ENCODE results near the gene ACTR5. TPM values are rescaled to one million over a fixed set of nuclear protein-coding genes. Genes with fewer than 3 reads are reported as not detected.

The ACTR5 gene
- 13.0 TPM for polyA plus RNA-seq (2013, experiment 1 of 4)
- 12.5 TPM for polyA plus RNA-seq (2013, experiment 2 of 4)
- 10.1 TPM for polyA plus RNA-seq (2013, experiment 3 of 4)
- 11.8 TPM for polyA plus RNA-seq (2013, experiment 4 of 4)

DNA sequence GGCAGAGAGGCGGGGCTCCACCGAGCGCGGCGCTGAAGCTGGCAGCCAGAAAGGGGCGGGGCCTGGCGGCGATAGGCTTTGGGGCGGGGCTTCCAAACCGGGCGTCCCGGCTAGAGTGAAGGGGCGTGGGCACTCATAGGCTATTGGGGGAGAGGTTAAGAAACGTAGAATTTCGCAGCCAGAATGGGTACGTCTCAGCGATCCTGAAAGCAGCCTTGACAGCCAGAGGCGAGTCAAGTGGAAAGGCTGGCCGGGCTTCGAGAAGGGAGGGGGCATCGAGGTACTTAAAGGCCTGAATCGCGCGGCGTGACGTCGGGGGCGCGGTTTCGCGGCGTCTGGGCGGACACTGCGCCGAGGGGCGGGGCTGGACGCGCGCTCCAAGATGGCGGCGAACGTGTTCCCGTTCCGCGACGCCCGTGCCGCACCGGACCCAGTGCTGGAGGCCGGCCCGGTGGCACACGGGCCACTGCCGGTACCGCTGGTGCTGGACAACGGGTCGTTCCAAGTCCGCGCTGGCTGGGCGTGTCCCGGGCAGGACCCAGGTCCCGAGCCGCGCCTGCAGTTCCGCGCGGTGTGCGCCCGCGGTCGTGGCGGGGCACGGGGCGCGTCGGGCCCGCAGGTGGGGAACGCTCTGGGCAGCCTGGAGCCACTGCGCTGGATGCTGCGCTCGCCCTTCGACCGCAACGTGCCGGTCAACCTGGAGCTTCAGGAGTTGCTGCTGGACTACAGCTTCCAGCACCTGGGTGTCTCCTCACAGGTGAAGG is at the start of gene ACTR5:
Gene ACTR5, plus strand, starts transcription at position 364 of the 764 bp plus-strand sequence. Its CDS starts 19 bp downstream, at position 383.
- Histone ChIP-seq H3K27ac (ENCODE audit: insufficient read depth, low read depth, low read length, poor library complexity, severe bottlenecking) (no peak within 1 kb of the TSS), H3K4me3 (ENCODE audit: insufficient read depth, low read depth, low read length) (peak within 1 kb of the TSS; percentile 92), H3K4me1 (ENCODE audit: control insufficient read depth, insufficient read depth, low read length) (peaks cover 5% of the 10 kb centered on the region), H3K27me3 (ENCODE audit: control insufficient read depth, insufficient read depth, low read length, poor library complexity, severe bottlenecking) (peaks cover 13% of the 10 kb centered on the region), H3K9me3 (ENCODE audit: control insufficient read depth, low read length) (no peaks in the 10 kb centered on the region), H3K36me3 (ENCODE audit: control insufficient read depth, insufficient read depth, low read length) (peaks cover 5% of the 10 kb centered on the region)
- WGBS, 2 experiments: 0% methylated on average over 84 of the region's 84 CpGs

DNA sequence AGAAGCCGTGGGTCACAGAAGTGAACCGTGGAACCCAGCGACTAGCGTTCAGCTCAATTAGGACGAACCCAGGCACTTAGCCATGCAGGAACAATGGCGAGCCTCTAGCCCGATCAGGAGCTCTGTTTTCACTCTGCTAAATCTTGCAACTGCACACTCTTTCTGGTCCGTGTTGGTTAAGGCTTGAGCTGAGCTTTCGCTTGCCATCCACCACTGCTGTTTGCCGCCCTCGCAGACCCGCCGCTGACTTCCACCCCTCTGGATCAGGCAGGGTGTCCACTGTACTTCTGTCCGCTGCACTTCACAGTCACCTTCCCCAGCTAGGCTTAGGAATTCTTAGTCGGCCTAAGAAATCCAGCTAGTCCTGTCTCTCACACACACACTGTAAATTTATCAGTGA is 49.7 kb upstream of the ACTR5 start:
- H3K27me3 ChIP-seq (ENCODE audit: control insufficient read depth, insufficient read depth, low read length, poor library complexity, severe bottlenecking): peaks cover 7% of the 10 kb centered on the region
- no peak overlapping the region for H3K4me3 ChIP-seq (ENCODE audit: insufficient read depth, low read depth, low read length)
- H3K4me1 ChIP-seq (ENCODE audit: control insufficient read depth, insufficient read depth, low read length): peaks cover 17% of the 10 kb centered on the region
- 88 to 92% methylated on average over 15 of the region's 15 CpGs for WGBS, 2 experiments
- H3K27ac ChIP-seq (ENCODE audit: insufficient read depth, low read depth, low read length, poor library complexity, severe bottlenecking): no peak overlapping the region
- no peaks in the 10 kb centered on the region for H3K36me3 ChIP-seq (ENCODE audit: control insufficient read depth, insufficient read depth, low read length)
- no peaks in the 10 kb centered on the region for H3K9me3 ChIP-seq (ENCODE audit: control insufficient read depth, low read length)

DNA sequence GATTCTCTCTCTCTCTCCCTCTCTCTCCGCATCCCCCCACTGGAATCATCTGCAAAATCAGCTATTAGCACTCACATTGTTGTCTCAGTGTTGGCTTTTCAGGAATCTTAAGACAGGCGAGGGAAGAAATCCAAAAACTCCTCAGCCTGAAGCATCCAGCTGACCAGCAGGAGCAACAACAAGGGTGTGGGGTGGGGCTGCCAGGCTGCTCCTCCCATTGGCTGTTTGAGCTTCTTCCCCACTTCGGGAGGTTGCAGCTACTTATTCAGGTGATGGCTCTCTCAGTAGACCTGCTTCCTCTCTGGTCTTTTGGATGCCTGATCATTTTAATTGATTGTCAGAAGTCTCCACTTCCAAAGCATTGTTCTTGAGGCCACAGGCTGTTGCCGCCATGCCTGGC is 48.1 kb upstream of the ACTR5 start:
- Histone ChIP-seq H3K9me3 (ENCODE audit: control insufficient read depth, low read length) (no peaks in the 10 kb centered on the region), H3K4me3 (ENCODE audit: insufficient read depth, low read depth, low read length) (no peak overlapping the region), H3K27ac (ENCODE audit: insufficient read depth, low read depth, low read length, poor library complexity, severe bottlenecking) (peak overlapping the region; percentile 73), H3K27me3 (ENCODE audit: control insufficient read depth, insufficient read depth, low read length, poor library complexity, severe bottlenecking) (peaks cover 4% of the 10 kb centered on the region), H3K36me3 (ENCODE audit: control insufficient read depth, insufficient read depth, low read length) (no peaks in the 10 kb centered on the region), H3K4me1 (ENCODE audit: control insufficient read depth, insufficient read depth, low read length) (peaks cover 17% of the 10 kb centered on the region)
- WGBS, 2 experiments: 57 to 65% methylated on average over 4 of the region's 4 CpGs

DNA sequence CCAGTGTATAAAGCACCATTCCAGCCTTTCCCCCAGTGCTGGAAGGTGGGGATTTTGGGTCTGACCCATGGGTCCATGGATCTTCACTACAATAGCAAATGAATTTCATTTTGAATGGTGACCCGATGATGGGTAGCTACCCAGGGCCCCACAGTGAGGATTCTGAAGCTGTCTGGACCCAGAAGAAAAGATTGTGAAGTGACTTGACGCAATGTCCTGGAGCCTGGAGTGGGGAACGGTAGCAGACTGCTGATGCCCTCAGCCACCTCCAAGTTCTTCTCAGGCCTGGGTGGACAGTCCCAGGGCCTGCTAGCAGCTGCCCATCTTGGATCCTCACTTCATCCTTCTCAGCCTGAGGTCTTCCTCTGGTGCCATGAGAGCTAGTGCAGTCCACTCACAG is 47.3 kb upstream of the ACTR5 start:
- no peaks in the 10 kb centered on the region for H3K36me3 ChIP-seq (ENCODE audit: control insufficient read depth, insufficient read depth, low read length)
- H3K27ac ChIP-seq (ENCODE audit: insufficient read depth, low read depth, low read length, poor library complexity, severe bottlenecking): no peak overlapping the region
- peaks cover 4% of the 10 kb centered on the region for H3K27me3 ChIP-seq (ENCODE audit: control insufficient read depth, insufficient read depth, low read length, poor library complexity, severe bottlenecking)
- H3K4me1 ChIP-seq (ENCODE audit: control insufficient read depth, insufficient read depth, low read length): peaks cover 17% of the 10 kb centered on the region
- no peaks in the 10 kb centered on the region for H3K9me3 ChIP-seq (ENCODE audit: control insufficient read depth, low read length)
- no peak overlapping the region for H3K4me3 ChIP-seq (ENCODE audit: insufficient read depth, low read depth, low read length)
- 70 to 78% methylated on average over 3 of the region's 3 CpGs for WGBS, 2 experiments

DNA sequence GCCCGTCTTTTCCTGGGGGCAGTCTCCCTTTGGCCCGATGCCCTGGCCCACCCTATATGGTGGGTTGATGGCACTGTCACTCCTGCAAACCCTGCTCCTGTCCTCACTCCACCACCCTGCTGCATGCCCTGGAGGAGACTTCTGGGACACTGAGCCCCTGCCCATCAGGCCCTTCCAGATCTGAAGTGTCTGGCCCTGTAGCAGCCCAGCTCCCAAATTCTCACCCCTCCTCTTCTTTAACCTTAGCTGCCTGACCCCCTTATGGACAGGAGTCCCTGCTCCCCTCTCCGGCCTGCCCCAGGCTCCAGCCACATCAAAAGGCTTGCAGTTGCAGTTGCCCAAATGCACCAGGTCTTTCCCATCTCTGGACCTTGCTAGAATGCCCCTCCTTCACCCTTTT is 44.7 kb upstream of the ACTR5 start:
- WGBS, 2 experiments: 73 to 77% methylated on average over 3 of the region's 3 CpGs
- no peaks in the 10 kb centered on the region for H3K36me3 ChIP-seq (ENCODE audit: control insufficient read depth, insufficient read depth, low read length)
- H3K27me3 ChIP-seq (ENCODE audit: control insufficient read depth, insufficient read depth, low read length, poor library complexity, severe bottlenecking): no peaks in the 10 kb centered on the region
- no peaks in the 10 kb centered on the region for H3K9me3 ChIP-seq (ENCODE audit: control insufficient read depth, low read length)
- no peak overlapping the region for H3K27ac ChIP-seq (ENCODE audit: insufficient read depth, low read depth, low read length, poor library complexity, severe bottlenecking)
- peaks cover 23% of the 10 kb centered on the region for H3K4me1 ChIP-seq (ENCODE audit: control insufficient read depth, insufficient read depth, low read length)
- no peak overlapping the region for H3K4me3 ChIP-seq (ENCODE audit: insufficient read depth, low read depth, low read length)

DNA sequence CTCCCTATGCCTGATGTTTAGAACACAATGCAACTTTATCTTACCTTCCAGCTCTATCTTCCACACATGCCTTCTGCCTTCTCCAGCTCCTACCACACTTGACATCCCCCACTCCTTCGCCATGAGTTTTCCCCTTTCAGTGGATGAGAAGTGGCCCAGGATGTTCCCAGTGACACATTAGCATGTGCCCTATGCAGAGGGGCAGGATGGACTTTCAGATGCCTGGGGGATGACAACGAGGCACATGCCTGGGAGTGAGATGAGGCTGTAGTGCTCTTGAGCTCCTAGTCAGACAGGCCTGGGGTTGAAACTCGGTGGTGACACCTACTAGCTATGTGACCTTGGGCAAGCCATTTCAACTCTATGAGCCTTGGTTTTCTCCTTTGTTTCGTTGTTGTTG is 44.1 kb upstream of the ACTR5 start:
- Histone ChIP-seq H3K27me3 (ENCODE audit: control insufficient read depth, insufficient read depth, low read length, poor library complexity, severe bottlenecking) (no peaks in the 10 kb centered on the region), H3K4me3 (ENCODE audit: insufficient read depth, low read depth, low read length) (no peak overlapping the region), H3K36me3 (ENCODE audit: control insufficient read depth, insufficient read depth, low read length) (no peaks in the 10 kb centered on the region), H3K9me3 (ENCODE audit: control insufficient read depth, low read length) (no peaks in the 10 kb centered on the region), H3K4me1 (ENCODE audit: control insufficient read depth, insufficient read depth, low read length) (peaks cover 23% of the 10 kb centered on the region), H3K27ac (ENCODE audit: insufficient read depth, low read depth, low read length, poor library complexity, severe bottlenecking) (no peak overlapping the region)
- WGBS, 2 experiments: 78 to 82% methylated on average over 4 of the region's 4 CpGs

DNA sequence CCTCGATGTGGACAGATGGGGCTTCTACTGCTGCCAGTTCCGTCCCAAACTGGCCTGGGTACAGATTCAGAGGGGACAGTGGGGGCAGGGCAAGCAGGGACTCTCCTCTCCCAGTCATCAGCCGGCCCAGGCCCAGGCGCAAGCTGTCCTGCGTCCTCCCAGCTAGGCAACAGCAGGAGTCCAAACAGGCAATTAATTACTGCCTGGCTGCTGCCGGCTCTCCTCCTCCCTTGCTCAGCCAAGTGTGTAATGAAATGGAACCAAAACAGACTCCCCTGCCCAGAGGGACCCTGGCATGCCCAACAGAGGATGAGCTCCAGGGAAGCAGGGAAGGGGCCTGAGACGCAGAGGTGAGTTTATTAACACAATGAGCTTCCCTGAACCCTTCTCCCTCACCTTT is 41.8 kb upstream of the ACTR5 start:
- 13 to 14% methylated on average over 7 of the region's 7 CpGs for WGBS, 2 experiments

DNA sequence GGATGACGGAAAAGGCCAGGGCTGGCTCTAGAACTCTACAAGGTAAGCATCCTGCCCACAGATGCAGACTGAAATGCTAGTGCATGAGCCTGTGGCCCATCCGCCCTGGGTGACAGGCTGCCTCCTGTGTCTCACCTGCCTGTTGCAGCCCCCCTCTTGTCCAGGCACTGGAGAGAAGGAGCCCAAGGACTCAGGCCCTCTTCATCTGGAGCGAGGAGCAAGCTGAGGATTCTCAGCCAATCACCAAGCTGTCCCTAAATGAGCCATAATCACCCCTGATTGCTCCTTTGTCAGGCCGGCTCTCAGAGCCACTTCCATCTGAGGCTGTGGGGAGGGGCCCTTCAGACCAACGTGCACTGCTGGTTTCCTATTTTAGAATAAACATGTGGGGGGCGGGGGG is 34.0 kb upstream of the ACTR5 start:
- WGBS, 2 experiments: 47 to 49% methylated on average over 6 of the region's 6 CpGs
- H3K36me3 ChIP-seq (ENCODE audit: control insufficient read depth, insufficient read depth, low read length): no peaks in the 10 kb centered on the region
- H3K4me3 ChIP-seq (ENCODE audit: insufficient read depth, low read depth, low read length): no peak overlapping the region
- H3K4me1 ChIP-seq (ENCODE audit: control insufficient read depth, insufficient read depth, low read length): peaks cover under 1% of the 10 kb centered on the region
- H3K27me3 ChIP-seq (ENCODE audit: control insufficient read depth, insufficient read depth, low read length, poor library complexity, severe bottlenecking): peaks cover 19% of the 10 kb centered on the region
- H3K27ac ChIP-seq (ENCODE audit: insufficient read depth, low read depth, low read length, poor library complexity, severe bottlenecking): no peak overlapping the region
- H3K9me3 ChIP-seq (ENCODE audit: control insufficient read depth, low read length): no peaks in the 10 kb centered on the region

More for the DNA sequence above, 41.8 kb upstream of the ACTR5 start:
- Histone ChIP-seq H3K27ac (ENCODE audit: insufficient read depth, low read depth, low read length, poor library complexity, severe bottlenecking) (no peak overlapping the region), H3K36me3 (ENCODE audit: control insufficient read depth, insufficient read depth, low read length) (no peaks in the 10 kb centered on the region), H3K9me3 (ENCODE audit: control insufficient read depth, low read length) (no peaks in the 10 kb centered on the region), H3K27me3 (ENCODE audit: control insufficient read depth, insufficient read depth, low read length, poor library complexity, severe bottlenecking) (no peaks in the 10 kb centered on the region), H3K4me3 (ENCODE audit: insufficient read depth, low read depth, low read length) (no peak overlapping the region), H3K4me1 (ENCODE audit: control insufficient read depth, insufficient read depth, low read length) (peaks cover 6% of the 10 kb centered on the region)

DNA sequence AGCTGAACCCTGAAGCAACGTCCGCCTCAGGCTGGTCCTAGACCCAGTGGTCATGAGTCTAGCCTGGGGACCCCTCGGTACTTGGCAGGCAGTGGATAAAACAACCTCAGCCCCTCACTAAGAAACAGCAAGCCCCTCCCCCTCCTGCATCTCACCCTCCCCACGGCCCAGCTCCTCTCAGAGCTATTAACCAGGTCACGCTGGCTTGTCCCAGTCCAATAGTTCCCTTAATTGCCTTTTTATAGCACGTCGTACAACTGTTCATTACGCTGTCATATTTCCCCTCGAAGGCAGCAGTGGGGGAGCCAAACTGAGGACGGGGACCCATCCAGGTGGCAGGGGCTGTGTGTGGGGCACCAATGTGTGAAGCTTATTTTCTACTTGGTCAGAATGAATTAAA is 32.6 kb upstream of the ACTR5 start:
- WGBS, 2 experiments: 81 to 82% methylated on average over 10 of the region's 10 CpGs
- peaks cover 33% of the 10 kb centered on the region for H3K27me3 ChIP-seq (ENCODE audit: control insufficient read depth, insufficient read depth, low read length, poor library complexity, severe bottlenecking)
- no peak overlapping the region for H3K4me3 ChIP-seq (ENCODE audit: insufficient read depth, low read depth, low read length)
- no peaks in the 10 kb centered on the region for H3K9me3 ChIP-seq (ENCODE audit: control insufficient read depth, low read length)
- H3K27ac ChIP-seq (ENCODE audit: insufficient read depth, low read depth, low read length, poor library complexity, severe bottlenecking): no peak overlapping the region
- H3K4me1 ChIP-seq (ENCODE audit: control insufficient read depth, insufficient read depth, low read length): peaks cover 14% of the 10 kb centered on the region
- no peaks in the 10 kb centered on the region for H3K36me3 ChIP-seq (ENCODE audit: control insufficient read depth, insufficient read depth, low read length)

DNA sequence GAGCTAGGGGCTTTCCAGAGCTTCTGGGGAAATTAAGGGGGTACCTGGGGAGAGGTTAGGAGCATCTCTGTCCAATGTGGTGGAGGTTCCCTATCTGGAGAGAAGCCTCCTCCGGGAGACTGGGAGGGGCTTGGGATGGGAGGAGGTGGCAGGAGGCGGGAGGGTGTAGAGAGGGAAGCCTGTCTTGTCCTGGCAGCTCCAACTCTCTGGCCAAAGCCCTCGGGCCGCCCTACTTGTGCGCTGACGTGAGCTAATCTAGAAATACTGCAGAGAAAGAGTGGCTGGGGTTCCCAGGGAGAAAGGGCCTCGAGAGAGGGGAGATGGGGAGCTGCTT is 25.6 kb upstream of the ACTR5 start:
- Histone ChIP-seq H3K27me3 (ENCODE audit: control insufficient read depth, insufficient read depth, low read length, poor library complexity, severe bottlenecking) (peaks cover 99% of the 10 kb centered on the region), H3K27ac (ENCODE audit: insufficient read depth, low read depth, low read length, poor library complexity, severe bottlenecking) (no peak overlapping the region), H3K4me1 (ENCODE audit: control insufficient read depth, insufficient read depth, low read length) (peaks cover 31% of the 10 kb centered on the region), H3K36me3 (ENCODE audit: control insufficient read depth, insufficient read depth, low read length) (no peaks in the 10 kb centered on the region), H3K4me3 (ENCODE audit: insufficient read depth, low read depth, low read length) (no peak overlapping the region), H3K9me3 (ENCODE audit: control insufficient read depth, low read length) (no peaks in the 10 kb centered on the region)
- 1% methylated on average over 7 of the region's 7 CpGs for WGBS, 2 experiments
